HepG2 (cell line): ENCODE data around the gene STIM1.

ENCODE experiments used
- TEAD3 ChIP-seq: optimal IDR thresholded peaks from 2 replicates; pipeline ENCODE3; 2016; ENCODE audit warnings: borderline replicate concordance
- TF ChIP-seq, protein P1 (sequence below): sonication (generic); formaldehyde crosslinking; IDR thresholded peaks from 2 replicates; pipeline ENCODE4 v1.5.0; 2020; ENCODE audit warnings: mild to moderate bottlenecking, missing genetic modification reagents, moderate library complexity

DNA sequence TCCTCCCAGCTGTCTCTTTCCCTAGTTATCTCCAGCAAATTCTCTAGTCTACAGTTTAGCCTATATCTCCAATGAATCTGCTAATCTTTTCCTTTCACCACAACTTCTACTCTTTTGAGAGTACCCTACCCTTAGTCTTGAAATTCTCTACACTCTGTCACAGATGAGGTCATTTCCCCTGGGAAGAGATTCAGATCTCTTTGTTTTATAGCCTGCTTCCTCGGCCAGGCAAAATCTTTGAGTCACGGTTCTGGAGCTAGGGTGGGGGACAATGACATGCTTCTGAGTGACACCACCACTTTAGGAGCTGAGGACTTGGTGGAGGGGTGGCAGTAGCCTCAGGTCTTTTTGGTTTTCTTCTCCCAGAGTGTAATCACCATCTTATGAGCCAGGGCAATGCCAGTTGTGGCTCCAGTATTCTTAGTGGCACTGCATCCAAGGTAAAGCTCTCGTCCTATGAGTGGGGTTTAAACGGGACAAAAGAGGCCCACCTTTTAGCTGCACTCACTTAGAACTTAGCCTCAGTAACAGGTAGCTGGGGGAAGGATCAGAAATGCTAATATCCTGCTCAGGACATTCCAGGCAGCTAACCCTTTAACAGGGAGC lies 140.6 kb downstream of the STIM1 start:
- TF ChIP-seq TEAD3 (CRISPR knock-in tag), result no peak
- TF ChIP-seq, protein P1, sequence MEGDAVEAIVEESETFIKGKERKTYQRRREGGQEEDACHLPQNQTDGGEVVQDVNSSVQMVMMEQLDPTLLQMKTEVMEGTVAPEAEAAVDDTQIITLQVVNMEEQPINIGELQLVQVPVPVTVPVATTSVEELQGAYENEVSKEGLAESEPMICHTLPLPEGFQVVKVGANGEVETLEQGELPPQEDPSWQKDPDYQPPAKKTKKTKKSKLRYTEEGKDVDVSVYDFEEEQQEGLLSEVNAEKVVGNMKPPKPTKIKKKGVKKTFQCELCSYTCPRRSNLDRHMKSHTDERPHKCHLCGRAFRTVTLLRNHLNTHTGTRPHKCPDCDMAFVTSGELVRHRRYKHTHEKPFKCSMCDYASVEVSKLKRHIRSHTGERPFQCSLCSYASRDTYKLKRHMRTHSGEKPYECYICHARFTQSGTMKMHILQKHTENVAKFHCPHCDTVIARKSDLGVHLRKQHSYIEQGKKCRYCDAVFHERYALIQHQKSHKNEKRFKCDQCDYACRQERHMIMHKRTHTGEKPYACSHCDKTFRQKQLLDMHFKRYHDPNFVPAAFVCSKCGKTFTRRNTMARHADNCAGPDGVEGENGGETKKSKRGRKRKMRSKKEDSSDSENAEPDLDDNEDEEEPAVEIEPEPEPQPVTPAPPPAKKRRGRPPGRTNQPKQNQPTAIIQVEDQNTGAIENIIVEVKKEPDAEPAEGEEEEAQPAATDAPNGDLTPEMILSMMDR (CRISPR knock-in tag), result no peak
